Stimulated activated CD4-positive, alpha-beta T cell treated with anti-CD3 and anti-CD28 coated beads, Interleukin-4, amount 100 ng/mL, for 24 hours (primary cell): ENCODE data around the gene GPSM3.
A peak's percentile ranks its signal among the peaks of the same experiment; 100 is the strongest.

Source experiments
- DNase-seq: peaks from one replicate; pipeline ENCODE4 v3.0.0-alpha.2; 2020

The GPSM3 gene

DNA sequence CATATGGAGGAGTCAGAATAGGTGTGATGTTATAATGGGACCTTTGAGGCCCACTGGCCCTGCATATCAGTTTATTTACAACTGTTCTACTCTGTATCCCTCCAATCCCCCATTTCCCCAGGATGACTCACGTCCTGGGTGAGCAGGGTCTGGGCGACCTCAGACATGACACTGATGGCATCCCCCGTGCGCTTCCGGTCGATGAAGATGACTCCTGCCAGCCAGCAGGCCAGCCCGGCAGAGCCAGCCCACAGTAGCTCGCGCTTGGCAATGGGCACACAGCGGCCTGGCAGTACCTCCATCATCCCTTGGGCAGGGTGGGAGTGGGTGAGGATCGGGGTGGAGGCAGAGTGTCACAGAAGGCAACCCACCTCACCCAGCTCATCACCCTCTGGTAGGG lies 22.1 kb downstream of the GPSM3 start:
- DNase-seq, result no peak

DNA sequence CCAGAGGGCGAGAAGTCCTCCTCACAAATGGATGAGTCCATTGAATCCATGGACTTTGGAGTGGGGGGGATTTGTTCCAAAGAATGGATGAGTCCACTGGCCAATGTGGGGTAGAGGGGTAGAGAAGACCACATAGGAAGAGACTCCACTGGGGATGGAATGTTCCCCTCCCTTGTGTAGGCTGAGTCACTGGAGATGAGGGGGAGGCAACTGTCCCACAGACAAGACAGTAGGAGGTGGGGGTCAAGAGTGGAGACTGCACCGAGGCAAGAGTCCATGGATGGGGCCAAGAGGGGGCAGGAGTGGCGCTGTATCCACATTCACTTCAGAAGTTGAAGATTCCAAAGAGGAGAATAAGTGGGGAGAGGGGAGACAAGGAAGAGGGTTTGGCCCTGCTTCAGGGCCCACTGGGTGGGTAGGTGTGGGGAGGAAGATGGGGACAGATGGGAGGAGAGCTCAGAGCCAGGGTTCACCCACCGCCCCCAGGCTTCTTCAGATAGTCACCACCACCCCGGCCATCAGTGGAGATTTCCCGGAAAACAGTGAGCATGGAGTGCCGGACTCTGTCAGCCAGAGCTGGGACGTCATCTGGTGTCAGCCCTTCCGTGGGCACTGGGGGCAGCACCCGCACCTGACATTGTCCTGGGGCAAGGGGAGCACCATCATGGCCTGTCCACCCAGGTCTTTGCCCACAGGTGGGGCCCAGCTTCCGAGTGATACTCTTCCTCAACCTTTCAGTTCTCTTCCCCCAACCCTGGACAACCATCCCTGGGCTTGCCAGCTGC lies 23.4 kb downstream of the GPSM3 start:
- no peak for DNase-seq

DNA sequence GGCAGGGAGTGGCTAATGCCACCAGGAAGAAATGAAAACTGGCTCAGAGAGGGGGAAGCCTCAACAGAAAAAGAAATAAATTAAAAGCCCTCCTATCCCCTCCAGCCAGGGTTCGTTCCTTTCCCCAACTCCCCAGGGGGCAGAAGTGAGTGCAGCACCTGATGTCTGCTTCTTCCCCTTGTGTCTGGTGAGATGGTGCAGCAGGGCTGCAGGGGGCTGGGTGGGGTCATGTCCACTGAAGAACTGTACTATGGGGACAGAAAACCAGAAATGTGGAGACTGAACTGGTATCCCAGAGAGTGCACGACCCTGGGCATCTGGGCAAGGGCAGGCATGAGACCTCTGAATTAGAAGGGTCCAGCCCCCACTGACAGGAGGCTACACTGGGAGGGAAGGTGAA lies 24.1 kb downstream of the GPSM3 start:
- no peak for DNase-seq

DNA sequence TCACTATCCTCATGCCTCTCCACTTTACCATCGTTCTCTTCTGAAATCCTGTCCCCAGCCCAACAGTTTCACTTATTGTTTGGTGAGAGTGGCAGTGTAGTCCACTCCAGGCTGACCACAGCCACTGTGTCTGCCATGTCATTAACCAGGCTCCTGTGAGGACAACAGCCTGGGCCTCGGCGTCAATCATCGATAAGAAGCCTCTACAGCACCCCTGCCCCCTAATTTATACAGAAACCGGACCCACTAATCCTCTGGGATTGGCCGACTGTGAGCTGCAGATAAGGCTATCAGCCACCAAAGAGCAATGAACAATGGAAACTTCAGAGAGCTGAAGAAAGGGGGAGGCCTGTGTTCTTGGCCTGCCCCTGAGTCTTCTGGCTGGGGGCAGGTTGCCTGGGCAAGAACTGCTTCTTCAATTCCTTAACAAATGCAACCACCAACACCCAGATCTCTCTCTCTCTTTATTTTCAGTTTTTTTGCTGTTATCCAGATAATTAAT lies 24.6 kb downstream of the GPSM3 start:
- DNase-seq, result no peak

DNA sequence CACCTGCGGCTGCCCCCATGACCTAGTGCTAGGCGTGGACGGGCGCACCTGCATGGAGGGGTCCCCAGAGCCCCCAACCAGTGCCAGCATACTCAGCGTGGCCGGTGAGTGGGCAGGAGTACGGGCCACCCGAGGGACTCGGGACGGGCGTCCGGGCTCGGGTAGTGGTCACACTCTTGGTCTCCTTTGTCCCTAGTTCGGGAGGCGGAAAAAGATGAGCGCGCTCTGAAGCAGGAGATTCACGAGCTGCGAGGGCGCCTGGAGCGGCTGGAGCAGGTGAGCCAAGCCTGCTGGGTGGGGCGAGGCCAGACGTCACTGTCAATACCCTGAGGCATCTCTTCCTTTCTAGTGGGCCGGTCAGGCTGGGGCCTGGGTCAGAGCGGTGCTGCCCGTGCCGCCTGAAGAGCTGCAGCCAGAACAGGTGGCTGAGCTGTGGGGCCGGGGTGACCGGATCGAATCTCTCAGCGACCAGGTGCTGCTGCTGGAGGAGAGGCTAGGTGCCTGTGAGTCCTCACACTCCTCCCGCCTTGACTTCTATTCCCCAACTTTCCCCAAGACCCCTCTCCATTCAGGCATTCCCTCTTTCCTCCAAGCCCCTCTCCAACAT lies 25.2 kb downstream of the GPSM3 start:
- DNase-seq, result no peak

DNA sequence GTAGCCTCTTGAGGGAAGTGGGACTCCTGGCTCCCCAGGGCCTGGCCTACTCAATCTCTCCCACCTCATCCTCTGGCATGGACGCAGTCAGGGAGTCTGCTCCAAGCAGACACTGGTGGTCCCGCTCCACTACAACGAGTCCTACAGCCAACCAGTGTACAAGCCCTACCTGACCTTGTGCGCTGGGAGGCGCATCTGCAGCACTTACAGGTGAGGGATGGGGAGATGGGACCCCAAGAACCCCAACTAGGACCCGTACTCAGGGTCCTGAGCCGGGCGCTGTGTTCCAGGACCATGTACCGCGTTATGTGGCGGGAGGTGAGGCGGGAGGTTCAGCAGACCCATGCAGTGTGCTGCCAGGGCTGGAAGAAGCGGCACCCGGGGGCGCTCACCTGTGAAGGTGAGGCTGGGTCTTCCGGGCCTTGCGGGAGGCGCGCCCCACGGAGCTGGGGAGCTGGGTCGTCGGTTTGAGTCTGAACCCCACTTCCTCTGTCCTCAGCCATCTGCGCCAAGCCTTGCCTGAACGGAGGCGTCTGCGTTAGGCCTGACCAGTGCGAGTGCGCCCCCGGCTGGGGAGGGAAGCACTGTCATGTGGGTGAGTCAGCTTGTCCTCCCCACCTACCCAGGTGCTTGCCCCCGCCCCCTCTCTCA lies 25.9 kb downstream of the GPSM3 start:
- no peak for DNase-seq

DNA sequence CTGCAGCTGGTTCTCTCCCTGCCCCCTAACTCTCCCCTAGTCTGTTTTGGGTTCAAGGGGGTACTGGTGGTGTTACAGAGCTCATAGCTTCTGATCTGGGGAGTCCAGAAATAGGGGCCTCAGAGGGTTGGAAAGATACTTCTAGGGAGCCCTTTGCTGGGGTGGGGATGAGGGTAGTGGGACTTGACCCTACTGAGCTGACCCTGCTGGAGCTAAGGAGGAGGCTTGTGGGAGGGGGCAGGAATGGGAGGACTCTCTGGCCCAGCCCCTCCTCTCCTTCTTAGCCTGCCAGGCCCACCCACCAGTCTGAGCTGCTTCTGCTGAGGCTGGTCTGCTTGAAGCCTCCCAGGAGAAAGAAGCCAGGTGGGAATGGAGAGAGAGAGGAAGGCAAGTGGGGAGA lies 28.1 kb downstream of the GPSM3 start, which contains the start of gene EGFL8:
TSS of gene EGFL8 (plus strand) at position 301 of the 400 bp plus-strand sequence. CDS start 1,571 bp downstream, outside the sequence.
- DNase-seq, result no peak

DNA sequence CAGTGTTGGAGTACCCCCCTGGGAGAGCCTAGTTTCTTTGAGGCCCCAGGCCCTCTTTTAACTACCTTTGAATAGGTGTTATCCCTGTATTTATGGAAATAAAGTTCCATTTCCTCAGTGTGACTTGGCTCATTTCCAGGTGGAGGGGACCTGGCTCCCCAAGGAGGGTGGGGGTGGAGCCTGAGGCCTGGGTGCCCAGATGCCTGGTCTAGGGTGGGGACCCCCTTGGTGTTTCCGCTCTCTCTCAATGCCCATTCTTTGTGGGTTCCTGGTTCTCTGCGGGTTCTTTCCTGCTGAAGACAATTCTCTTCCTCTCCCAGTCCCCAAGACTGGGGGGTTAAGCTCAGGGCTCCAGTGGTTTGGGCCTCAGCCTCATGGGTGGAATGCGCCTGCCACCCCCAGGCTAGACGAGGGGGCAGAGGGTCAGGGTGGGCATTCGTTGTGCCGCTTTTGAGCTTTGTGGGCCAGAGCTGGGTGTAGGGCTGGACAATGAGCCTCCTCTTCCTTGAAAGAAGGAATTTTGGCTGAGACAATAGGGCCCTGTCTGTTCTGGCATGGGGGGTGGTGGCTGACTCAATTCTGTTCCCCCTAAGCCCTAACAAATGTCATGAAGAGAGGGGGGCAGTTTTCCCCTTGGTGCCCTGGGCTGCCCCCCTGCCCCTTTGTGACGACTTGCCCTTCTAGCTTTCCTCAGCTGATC lies 28.7 kb downstream of the GPSM3 start:
- DNase-seq, result no peak

DNA sequence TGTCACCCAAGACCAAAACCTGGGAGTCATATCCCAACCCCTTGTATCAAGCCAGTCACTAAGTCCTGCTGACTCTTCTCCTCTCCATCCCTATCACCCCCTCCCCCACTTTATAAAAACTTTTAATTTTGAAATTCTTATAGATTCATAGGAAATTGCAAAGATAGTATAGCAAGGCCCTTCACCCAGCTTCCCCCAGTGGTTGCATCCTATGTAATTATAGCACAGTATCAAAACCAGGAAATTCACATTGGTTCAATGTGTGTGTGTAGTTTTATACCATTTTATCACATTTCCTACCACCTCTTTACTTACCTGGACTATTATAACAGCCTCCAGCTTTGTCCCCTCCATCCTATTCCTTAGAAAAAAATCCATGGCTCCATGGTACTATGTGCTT lies 34.4 kb downstream of the GPSM3 start:
- DNase-seq, result no peak

DNA sequence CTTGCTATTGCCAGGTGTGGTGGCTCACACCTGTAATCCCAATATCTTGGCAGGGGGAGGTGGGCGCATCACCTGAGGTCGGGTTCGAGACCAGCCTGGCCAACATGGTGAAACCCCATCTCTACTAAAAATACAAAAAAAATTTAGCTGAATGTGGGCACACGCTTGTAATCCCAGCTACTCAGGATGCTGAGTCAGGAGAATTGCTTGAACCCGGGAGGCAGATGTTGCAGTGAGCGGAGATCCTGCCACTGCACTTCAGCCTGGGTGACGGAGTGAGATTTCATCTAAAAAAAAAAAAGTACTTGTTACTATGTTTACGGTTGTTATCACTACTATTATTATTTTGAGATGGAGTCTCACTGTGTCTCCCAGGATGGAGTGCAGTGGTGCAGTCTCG lies 35.6 kb downstream of the GPSM3 start:
- DNase-seq, result no peak

DNA sequence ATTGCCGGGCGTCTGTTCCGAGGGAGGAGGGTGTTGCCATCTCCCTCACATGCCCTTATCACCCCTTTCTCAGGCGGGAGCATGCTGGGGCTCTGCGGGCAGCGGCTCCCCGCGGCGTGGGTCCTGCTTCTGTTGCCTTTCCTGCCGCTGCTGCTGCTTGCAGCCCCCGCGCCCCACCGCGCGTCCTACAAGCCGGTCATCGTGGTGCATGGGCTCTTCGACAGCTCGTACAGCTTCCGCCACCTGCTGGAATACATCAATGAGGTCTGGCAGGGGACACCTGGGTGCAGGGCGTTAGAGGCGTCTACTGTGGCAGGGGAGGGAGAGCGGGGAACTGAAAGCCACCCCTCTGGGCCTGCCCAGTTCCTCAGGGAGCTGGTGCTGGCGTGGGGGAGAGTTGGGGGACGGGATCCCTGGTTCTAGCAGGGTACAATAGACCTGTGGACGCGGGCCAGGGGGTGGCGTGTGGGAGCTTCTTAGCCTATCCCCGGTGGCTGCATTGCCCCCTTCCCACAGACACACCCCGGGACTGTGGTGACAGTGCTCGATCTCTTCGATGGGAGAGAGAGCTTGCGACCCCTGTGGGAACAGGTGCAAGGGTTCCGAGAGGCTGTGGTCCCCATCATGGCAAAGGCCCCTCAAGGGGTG lies 37.8 kb downstream of the GPSM3 start:
- peak; percentile 62 for DNase-seq

DNA sequence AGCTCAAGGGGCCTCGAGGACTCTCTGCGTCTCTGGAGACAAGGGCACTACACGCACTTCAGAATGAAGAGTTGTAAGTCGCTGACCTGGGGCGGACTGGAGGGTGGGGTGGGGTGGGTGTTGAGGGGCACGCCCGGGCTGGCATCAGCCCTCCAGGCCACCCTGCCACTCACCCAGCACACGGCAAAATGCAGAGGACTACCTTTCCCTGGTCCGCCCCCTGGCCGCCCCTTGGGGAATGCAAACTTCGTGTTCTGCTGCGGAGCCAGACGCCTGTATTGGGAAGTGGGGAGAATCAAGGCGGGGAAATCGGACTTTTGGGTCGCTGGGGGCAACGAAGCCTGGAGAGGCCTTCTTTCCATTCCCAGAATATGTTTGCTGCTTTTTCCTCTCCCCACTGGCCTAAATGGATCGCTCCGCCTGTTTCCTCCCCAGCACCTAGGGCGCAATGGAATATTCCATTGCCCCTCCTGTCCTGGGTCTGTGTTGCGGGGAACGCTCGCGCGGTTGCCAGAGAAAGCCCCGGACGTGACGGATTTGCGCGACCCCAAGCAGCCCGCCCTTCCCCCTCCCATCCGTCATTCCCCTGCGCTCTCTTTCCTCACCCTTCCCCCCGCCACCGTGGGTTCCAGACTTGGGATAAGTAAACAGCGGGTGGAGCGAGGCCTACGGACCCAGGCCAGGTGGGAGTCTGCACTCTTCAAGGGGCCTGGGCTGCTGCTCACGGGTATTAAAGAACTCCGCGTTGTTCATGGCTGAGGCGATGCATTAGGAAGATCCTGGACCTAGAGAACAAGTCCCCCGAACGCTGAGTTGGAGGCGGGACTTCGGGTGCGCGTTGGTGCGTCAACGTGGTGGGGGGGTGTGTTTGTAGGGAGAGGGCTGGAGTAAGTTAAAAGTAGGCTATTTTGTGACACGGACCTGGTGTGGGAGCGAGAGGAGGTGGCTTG lies 38.6 kb downstream of the GPSM3 start, which contains the start of gene PPT2:
TSS of gene PPT2 (plus strand) at position 578 of the 950 bp plus-strand sequence. CDS start 454 bp downstream, outside the sequence.
- DNase-seq, result peak; percentile 76

DNA sequence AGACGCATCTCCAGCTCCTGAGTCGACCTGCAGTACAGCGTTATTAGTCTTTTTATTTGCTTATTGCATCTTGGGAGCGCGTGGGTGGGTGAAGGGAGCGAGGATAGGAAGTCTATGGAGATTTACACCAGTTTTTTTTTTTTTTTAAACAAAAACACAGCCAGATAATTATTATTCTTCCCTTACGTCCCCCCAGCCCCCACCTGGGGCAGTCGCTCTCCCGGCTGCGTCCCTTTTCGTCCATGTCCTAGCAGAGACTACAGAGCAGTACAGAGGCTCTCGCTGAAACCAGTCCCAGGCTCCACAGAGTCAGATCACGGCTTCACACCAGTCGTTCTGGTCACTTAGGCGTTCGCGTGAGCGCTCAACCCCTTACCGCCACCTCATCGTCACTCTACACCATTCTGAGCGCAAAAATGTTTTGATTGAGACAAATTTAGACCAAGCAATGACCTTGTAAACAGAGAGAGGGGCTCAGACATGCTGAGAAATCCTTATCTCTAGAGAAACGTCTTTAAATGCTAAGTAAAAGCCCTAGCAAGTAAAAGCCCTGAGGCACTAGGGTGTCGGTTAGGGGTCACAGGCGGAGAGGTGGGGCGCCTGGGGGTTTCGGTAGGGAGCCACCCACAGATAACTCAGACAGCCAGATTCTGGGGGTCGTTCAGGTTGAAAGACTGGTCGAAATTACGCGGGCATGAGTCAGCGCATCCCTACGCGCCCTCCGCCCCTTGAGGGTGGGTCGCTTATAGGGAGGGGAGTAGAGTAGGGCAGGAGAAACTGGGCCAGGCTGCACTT lies 39.5 kb downstream of the GPSM3 start:
- DNase-seq, result no peak

DNA sequence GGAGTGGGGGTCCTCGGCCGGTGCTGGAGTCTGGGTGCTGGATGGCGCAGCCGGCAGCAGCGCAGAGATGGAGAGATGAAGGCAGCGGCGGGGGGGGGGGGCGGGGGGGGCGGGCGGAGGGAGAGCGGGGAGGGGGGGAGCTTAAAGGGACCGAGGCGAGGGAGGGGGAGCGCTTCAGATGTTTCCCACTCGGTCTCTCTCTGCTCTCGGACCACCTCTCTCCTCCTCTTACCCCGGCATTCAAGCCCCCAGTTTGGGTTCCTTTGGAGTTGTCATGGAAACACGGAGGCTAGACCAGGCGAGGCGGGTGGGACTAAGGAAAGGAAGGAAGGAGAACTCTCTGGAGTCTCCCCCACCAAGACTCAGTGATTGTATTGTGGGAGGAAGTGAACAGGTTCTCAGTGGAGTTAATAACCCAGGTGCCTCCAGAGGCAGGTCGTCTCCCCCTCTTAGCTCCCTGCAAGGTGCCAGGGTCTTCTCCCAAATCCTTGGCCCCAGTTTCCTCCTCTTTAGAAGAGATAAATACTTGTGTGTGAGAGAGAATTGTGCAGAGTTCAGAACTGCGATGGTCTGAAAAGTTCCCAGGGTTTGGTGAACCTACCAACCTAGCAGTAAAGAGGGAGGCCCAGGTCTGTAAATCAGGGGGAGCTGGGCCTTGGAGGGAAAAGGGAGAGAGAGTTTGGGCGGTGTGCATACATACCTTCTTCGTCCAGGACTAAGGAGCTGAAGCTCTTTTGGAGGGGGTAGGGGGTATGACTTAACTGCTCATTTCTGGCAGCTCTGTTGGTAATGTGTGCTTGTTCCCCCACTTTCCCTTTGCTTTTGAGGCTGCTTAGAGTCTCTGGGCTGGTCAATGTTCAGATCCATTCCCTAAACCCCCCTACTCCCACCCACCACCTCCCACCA lies 40.3 kb downstream of the GPSM3 start, which contains the start of gene PRRT1:
TSS of gene PRRT1 (minus strand) at position 77 of the 906 bp plus-strand sequence. CDS start 112 bp downstream, outside the sequence.
- no peak for DNase-seq

DNA sequence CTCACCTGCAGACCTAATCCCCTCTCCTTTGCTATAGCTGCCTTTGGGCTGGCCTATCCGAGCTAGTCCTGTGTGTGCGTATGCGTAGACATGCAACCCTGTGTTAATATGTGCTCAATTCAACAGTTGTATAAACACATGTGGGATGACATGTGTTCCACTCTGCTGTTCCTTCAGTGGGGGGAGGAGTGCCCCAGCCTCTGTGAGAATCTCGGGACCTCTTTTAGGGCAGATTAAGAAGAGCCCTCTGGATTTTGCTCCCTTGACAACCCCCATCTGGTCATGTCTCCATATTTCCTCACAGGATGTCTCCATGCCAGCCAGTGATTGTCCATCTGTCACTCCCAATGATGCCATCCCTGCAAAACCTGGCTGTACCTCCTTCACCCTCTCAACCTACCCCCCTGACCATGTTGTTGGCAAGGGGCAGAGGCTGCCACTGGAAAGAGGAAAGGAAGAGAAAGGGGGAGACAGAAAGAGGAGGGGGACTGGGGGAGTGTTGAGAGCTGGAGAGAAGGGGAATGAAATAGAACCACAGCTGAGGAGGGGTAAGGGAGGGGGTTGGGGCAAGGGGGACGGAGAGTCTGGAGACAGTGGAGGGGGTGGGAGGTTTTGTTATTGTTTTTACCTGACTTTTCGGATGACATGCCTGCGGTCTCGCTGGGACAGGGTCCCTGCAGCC lies 41.1 kb downstream of the GPSM3 start:
- no peak for DNase-seq

DNA sequence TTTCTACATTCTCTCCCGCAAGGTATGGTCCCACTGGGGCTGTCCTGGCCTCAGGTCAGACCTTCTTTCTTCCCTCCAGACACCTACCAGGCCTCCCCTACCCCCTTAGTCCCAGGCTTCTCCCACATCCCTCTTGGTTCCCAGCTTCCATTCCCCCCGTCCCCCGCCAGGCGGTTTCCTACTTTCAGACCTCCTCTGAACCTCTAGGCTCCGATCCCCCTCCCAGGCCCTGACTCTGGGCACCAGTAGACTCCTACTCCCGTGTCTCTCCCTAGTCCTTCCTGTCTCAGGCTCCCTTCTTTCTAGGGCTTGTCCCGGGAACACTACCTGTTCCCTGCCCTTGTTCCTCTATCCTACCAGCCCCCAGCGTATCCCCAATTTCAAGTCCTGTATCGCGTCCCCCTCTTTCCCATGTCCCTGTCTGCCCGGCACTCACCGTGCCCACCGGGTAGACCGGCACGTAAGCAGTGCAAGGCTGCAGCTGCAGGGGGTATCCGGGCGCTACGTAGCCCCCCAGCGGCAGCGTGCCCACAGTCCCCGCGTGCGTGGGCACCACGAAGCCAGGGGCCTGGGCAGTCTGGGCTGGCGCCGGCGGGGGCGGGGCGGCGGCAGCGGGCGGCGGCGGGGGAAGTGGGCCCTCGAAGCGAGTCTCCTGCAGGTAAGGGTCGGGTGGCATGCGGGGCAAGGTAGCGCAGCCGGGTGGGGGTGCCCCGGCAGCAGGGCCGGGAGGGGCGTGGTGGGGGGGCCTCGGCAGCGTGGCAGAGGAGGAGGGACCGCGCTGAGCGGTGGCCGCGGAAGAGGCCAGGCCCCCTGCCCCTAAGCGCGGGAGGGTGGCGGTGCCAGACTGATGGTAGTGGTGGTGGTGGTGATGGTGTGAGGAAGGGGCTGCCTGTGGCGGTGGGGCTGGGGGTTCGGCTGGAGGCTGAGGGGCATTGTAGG lies 42.2 kb downstream of the GPSM3 start:
- DNase-seq, result no peak

DNA sequence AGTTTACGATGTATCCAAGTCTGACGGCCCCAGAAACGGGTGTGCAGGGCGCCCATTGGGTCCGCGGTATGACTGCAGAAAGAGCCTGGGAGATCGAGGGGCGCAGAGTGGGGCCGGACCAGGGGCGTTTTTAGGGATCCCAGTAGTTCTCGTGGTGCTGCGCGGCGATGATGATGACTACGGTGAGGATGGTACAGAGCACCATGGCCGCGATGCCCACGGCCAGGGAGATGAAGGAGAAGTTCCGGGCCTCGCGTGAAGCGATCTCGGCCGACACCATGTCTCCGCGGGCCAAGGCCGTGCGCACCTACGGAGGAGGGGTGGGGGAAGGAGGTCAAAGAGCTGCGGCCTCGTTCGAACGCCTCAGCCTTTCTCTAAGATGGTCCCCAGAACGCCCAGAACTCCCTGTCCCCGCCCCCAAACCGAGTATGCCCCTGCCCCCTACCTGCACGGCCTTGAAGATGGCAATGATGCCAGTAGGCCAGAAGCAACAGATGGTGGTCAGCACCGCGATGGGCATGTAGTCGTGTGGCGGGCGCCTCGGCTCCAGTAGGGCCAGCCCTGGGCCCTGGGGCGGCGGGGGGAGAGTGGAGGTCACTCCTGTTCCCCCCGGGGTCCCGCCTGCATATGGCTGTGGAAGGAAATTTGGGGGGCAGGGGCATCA lies 43.2 kb downstream of the GPSM3 start:
- DNase-seq, result no peak
